Suprapubic skin (tissue), 3 donors: ENCODE results near the gene KRT78.

Experiments
- POLR2A ChIP-seq, 2 donors: fragments of 450-650 bp; IDR thresholded peaks; one replicate each; pipeline ENCODE4 v1.6.1; 2017; ENCODE audit warnings: antibody characterized with exemption in 2 of 2, mild to moderate bottlenecking in 2 of 2, moderate library complexity in 2 of 2
- TF ChIP-seq, protein P1 (sequence below), 2 donors: fragments of 200-600 bp in 1 of 2; fragments of 450-650 bp in 1 of 2; sonication (generic) in 1 of 2; IDR thresholded peaks; one replicate each; pipeline ENCODE4 v1.5.1; 2016 to 2019; ENCODE audit warnings: antibody characterized with exemption in 2 of 2, mild to moderate bottlenecking in 1 of 2, moderate library complexity in 1 of 2

DNA sequence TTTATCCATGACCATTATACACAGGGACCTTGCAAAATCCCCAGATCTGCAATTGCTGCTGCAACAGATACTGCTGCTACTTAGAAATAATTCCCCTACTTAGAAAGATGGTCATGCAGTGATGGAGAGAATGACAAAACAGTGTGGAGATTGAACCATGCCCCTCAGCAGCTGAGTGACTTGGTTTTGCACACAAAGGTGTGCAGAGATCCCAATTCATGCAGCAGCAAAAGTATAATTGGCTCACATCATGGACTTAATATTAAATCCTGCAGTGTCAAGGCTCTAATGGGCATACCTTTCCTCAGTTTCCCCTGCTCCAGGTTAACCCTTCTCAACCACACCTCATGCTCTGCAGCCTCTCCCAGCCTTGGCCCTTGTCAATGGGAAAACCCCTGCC, 3.0 kb upstream of the KRT78 start:
- TF ChIP-seq, protein P1, sequence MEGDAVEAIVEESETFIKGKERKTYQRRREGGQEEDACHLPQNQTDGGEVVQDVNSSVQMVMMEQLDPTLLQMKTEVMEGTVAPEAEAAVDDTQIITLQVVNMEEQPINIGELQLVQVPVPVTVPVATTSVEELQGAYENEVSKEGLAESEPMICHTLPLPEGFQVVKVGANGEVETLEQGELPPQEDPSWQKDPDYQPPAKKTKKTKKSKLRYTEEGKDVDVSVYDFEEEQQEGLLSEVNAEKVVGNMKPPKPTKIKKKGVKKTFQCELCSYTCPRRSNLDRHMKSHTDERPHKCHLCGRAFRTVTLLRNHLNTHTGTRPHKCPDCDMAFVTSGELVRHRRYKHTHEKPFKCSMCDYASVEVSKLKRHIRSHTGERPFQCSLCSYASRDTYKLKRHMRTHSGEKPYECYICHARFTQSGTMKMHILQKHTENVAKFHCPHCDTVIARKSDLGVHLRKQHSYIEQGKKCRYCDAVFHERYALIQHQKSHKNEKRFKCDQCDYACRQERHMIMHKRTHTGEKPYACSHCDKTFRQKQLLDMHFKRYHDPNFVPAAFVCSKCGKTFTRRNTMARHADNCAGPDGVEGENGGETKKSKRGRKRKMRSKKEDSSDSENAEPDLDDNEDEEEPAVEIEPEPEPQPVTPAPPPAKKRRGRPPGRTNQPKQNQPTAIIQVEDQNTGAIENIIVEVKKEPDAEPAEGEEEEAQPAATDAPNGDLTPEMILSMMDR (IDR thresholded peaks at IDR 0.05) = no peak
- TF ChIP-seq POLR2A (IDR thresholded peaks at IDR 0.05) = no peak
